ENCODE measurements around the gene D2HGDH. TPM values are rescaled to one million over a fixed set of nuclear protein-coding genes. Genes with fewer than 3 reads are reported as not detected.
A peak's percentile ranks its signal among the peaks of the same experiment; 100 is the strongest.
"Not testable (repeated sequence)": the region's sequence is repeated elsewhere in the genome, so short reads cannot be mapped to it uniquely, and the experiment has no call there.

Gene D2HGDH
- total RNA-seq, 1 donor from 2014 or later = 19.4 TPM

- DNase-seq = no peak
Measured at GRCh38 chr2:241770936-241771285, 36.5 kb downstream of the D2HGDH start.

DNA sequence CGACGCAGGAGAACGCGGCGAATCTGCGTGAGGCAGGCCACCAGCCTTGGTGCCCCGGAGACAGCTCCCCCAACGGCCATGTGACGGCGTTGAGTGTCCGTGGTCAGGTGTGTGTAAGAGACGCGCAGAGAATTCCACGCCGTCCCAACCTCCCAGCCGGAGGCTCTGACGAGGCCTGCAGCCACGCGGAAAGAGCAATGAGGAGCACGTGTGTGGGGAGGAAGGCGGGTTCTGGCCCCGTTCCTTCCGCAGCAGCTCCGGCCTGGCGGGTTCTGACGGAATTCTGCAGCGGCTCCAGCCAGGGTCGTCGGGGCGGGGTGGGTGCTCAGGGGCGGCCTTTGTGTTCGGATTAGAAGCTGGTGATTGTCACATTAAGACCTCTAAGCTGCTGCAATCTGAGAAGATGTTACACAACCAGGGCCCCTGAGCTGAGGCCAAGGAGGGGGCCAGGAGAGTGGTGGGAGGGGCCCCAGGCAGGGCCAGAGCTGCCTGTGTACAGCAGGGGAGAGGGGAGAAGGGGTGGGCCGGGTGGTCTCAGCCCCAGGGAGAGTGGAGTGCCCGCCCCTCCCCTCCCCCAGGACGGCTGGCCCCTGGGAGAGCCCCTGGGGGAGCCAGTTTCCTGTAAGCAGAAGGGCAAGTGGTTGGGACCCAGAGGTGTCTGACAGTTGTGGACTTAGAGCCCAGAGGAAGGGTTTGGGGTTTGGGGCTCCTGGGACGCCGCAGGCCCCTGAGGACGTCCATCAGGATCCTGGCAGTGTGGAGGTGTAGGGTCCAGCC lies 37.0 kb downstream of the D2HGDH start:
- peak; percentile 17 for DNase-seq

- DNase-seq = no peak
Measured at GRCh38 chr2:241772063-241772499, 37.7 kb downstream of the D2HGDH start.

GRCh38 chr2:241773511-241774418 lies 39.3 kb downstream of the D2HGDH start:
- peak; percentile 15 for DNase-seq

DNA sequence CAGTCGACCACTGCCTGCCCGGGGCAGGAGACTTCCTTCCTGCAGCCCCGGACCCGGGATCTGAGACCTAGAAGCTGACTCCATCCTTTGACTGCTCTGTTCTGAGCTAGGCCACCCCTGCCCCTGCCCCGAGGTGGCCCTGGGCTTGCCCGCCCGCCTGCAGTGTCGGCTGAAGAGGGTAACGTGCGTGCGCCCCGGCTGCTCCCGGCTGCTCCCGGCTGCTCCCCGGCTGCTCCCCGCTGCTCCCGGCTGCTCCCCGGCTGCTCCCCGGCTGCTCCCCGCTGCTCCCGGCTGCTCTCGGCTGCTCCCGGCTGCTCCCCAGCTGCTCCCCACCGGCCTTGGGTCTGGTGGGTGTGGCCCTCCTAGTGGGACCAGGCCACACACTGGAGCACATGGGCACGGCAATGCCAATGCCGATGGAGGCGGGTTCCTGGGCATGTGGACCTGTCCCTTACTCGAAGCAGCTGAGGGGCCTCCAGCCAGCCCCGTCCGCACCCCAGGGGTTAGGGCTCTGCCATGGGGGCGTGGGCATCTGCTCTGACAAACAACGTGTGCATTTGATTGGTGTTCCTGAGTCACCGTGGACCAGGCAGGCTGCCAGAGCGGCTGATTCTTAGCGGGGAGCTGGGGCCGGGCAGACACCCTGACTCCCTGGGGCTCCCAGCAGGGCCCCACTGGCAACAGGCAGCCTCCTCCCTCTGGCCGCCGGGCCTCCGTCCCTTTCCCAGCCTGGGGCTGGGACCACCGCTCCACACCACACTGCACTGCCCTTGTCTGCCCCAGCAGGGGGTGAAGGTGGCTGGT lies 40.2 kb downstream of the D2HGDH start:
- peak; percentile 33 for DNase-seq

DNA sequence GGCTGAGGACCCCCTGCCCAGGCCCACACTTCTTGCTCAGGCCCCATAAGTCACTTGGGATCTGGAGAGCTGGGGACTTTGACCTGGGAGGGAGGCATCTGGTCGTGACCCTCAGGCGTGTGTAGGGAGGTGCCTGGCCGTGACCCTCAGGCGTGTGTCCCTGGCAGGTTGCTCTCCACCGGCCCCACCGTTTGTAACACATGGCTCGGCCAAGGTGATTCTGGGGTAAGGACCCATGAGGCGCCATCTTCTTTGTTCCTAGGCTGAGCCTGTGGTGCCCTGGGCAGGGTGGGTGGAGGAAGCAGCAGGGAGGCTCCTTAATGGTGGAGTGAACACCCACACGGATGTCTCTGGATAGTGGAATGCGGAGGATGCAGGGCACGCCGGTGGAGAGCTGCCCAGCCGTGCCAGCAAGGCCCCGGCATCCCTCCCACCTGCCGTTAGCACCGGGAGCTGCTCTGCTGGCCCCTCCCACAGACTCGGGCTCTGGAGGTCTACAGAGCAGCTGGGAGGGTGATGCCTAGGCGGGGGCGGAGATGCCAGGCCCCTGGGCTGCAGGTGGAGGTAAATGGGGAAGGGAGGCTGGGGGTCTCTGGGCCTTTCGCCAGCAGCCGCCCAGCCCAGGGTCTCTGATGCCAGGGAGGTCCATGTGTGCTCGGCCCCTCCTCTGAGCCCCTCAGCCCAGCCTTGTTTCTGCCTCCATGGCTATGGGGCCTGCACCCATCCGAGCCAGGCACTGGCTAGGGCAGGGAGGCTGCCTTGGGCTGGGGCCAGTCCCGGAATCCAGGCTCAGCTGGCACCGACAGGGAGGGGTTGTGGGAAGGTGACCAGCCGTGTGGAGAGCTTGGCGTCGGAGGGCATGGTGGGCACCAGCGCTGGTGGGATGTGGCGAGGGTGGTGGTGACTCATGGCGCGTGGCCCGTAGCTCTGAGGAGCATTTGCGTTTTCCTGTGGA lies 41.1 kb downstream of the D2HGDH start:
- no peak for DNase-seq

DNA sequence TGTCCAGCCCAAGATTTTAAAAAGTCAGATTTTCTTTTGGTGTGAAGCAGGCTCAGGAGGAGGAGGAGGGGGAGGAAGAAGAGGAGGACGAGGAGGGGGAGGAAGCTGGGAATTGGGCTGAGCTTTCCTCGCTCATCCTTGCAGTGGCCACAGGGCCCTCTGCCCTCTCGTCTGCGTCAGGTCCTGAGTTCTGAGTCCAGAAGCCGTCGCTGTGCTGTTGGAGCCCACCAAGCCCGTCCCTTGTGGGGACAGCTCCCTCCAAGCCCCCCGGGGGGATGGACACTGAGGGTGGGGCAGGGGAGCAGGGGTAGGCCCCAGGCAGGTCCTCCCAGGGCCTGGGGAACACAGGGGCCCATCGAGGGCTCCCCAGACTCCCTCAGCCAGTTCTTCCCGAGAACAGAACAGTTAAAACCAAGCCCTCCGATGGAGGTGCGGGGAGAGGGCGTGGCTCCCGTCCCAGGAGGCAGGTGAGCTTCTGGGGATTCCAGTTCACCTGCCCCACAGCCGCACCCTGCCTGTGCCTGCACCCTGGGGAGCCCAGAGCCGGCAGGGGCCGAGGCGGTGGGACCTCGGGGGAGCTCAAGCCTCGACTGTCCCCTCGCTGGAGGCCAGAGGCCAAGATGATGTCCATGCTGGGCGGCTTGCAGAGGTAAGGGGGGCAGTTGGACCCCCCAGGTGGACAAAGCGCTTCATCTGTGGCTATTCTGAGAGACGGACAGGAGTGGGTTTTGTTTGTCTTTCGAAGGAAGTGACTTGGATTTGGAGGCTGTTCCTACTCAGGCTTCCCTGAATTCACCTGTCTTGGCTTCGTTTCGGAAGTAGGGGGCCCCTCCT lies 42.1 kb downstream of the D2HGDH start, which contains the start of gene GAL3ST2:
Gene GAL3ST2 (plus strand): TSS at position 487 of the 834 bp plus-strand sequence. CDS start 134 bp downstream, at position 621.
- no peak for DNase-seq

GRCh38 chr2:241777170-241777685 lies 42.8 kb downstream of the D2HGDH start:
- DNase-seq = no peak

GRCh38 chr2:241777686-241778627 lies 43.5 kb downstream of the D2HGDH start:
- no peak for DNase-seq

GRCh38 chr2:241780939-241781569 lies 46.6 kb downstream of the D2HGDH start:
- DNase-seq = no peak

DNA sequence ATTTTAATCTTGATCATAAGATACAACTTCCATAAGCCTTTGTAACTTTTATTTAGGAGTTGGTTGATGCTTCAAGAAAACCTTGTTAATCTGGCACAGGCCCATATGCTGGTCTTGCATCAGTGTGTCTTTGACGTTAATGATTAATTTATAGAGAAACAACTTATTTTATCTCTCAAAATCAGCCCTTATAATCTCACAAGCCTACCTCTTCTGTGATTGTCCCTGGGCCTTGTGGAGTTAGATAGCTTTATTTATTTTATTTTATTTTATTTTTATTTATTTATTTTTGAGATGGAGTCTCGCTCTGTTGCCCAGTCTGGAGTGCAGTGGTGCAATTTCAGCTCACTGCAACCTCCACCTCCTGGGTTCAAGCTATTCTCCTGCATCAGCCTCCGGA lies 47.6 kb downstream of the D2HGDH start:
- DNase-seq = not testable (repeated sequence)

DNA sequence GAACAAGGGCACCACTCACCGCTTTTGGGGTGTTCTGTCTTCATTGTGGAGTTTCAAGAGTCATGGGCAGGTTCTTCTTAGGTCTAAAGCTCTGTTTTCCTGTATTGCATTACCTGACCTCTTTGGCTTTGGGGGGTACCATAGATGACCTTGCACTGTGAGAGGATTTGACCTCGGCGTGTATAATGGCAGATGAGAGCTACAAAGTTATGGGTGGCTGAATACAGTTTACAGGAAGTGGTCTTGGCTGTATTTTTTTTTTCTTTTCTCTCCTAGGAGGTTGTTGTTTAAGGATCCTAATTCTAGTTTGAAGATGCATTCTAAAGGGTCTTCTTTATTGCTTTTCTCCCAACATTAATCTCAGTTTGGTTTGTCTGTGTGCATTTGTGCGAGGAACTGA lies 53.7 kb downstream of the D2HGDH start:
- no peak for DNase-seq

- no peak for DNase-seq
Measured at GRCh38 chr2:241788572-241788971, 54.1 kb downstream of the D2HGDH start.

GRCh38 chr2:241791385-241791784 lies 57.0 kb downstream of the D2HGDH start:
- DNase-seq = not testable (repeated sequence)

DNA sequence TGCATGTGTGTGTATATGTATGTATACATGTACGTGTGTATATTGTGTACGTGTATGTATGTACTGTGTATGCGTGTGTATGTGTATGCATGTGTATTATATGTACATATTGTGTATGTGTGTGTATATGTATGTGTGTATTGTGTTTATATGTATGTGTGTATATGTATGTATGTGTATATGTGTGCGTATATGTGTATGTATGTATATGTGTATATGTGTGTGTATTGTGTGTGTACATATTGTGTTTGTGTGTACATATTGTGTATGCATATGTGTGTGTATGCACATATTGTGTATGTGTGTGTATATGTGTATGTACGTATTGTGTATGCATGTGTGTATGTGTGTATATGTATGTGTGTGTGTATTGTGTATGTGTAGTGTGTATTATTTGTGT lies 59.0 kb downstream of the D2HGDH start:
- DNase-seq = no peak

DNA sequence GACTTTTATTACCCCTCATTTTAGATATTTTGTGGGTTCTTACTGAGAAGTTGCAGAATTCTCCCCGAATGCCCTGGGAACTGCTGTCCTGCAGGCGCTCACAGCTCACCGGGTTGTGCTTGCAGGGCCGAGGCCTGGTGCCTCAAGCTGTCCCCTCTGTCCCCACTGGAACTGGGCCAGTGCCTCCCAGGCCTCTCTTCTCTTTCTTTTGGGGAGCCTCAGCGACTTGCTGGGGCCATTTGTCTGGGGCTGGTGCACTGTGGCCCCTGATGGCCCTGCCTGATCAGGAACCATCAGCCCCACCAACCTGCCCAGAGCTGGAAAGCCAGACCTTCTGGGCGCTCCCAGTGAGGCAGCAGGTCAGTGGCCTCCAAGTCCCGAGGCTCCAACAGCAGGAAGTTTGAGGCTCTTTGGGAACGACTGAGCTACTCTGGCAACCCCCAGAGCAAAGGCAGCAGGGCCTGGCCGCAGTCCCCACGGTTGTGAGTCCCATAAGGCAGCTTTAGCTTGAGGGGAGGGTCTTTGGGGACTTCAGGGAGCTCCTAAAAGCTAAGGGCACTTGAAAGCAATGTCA lies 59.9 kb downstream of the D2HGDH start:
- DNase-seq = no peak

GRCh38 chr2:241795021-241795999 lies 60.9 kb downstream of the D2HGDH start:
- no peak for DNase-seq

Measured in dermis blood vessel endothelial cell (primary cell).